GM21786 (cell line): ENCODE data around the gene TLE3.

Experiments used
- ATAC-seq: cut with Tn5 transposase; IDR thresholded peaks from one replicate; pipeline ENCODE4 v1.9.1; 2021; ENCODE audit not compliant: unreplicated experiment

Gene TLE3

DNA sequence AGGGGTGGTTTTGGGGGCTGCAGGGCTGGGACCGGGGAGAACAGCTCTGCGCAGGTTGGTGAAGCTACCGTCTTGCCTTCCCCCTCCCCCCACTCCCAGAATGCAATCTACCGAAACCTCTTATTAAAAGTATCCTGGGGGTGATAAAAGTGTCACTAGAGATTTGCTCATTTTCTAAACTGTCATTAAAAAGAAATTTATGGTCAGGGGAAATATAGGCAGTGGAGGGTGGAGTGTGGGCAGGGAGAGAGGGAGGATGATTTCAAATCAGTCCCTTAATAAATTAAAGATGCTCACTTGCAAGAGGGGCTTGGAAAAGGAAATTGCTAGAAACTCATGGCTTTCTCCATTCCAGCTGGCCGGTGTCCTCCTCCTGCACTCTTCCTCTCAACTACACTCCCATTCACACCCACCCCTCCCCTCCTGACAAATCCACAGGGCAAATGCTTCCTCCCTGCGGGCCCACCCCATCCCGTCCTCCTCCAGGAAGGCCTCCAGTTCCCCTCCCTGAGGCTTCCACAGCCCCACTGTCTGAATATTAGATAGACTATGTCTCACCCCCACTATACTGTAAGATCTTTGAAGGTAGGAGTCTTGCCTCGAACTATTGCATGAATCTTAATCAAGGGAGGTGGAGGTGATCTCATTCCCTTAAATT is 83.9 kb downstream of the TLE3 start:
- ATAC-seq, result no peak

DNA sequence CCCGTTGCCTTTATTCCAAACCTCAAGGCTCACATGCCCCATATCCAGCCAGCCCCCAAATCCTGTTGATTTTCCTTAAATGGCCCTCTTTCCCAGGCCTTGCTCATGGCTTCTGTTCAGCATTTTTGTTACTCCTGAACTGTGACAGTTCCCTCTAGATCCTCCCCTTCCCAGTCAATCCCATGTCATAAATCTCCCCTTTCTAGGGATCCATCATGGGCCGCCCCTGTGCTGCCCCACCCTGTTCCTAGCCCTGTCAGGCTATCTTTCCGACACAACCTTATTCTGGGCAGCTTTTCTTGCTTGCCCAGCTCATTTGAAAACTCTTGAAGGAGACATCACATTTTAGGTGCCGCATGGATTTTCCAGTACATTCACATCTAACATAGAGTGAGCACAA is 84.8 kb downstream of the TLE3 start:
- no peak for ATAC-seq

DNA sequence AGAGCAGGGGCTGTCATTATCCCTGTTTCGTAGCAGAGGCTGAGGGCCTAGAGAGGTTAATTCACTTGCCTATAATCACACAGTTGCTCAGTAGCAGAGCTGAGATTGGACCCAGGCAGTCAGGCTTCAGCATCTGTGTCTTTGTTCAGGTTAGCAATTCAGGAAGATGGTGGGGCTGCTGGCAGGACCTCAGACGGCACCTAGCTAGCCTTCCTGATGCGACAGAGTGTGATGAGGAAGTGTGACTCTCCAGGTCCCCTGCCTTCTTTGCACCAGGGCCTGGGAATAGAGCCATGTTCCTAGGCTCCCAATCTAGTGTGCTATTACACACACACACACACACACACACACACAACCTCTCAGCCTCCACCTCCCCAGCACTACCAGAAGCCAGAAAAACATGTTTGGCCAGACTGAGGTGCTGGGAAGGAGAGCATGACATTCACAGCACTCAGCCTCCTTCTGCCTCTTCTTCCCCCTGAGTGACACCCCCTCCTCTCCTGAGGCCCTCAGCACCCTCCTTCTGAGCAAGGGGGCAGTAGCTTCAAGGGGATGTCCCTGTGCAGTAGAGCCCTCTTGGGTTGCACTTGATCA is 88.9 kb downstream of the TLE3 start:
- no peak for ATAC-seq

DNA sequence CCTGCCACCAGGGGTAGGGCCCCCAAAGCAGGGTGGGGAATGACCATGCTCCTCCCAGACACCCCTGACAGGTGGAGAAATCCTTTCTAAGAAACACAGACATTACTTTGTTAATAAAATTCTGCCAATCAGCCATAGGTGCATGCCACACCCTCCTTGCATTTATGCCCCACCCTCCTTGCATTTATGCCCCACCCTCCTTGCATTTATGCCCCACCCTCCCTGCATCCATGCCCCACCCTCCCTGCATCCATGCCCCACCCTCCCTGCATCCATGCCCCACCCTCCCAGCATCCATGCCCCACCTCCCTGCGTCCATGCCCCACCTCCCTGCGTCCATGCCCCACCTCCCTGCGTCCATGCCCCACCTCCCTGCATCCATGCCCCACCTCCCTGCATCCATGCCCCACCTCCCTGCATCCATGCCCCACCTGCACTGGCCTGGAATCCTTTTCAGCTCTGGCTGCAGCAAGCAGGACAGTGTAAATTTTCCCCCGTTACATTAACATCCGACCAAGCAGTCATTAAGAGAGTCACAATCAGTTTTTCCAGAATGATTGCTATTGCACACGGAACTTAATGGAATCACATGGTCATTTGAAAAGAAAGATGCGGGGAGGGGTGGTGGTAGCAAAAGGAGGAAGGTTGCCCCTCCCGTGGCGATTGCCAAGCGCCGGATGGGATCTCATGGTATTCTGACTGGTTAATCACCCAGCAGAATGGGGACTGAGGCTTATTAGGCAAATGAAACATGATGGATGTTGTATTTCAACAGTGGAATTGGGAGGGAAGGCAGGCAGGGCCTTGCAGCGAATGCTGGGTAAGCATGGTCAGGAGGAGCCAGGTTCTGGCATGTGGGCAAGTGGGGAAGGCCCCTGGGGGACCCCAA is 91.2 kb downstream of the TLE3 start:
- ATAC-seq, result no peak

DNA sequence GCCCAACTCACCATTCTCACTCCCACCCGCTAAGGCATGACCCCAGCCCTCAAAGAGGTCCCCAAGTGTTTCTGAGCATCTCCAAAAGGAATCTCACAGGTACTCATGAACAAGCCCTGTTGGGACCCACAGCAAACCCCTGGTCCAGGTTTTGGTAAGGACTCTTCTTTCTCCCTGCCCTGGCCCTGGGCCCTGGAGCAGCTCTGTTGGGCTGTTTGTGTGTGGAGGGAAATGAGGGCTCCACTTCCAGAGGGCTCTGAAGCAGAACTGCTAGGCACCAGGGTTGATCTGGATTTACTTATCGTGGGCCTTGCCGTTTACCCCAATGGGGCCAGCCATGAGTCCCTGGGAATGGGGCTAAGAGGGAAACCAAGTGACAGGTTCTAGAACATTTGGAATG is 92.9 kb downstream of the TLE3 start:
- ATAC-seq, result no peak

DNA sequence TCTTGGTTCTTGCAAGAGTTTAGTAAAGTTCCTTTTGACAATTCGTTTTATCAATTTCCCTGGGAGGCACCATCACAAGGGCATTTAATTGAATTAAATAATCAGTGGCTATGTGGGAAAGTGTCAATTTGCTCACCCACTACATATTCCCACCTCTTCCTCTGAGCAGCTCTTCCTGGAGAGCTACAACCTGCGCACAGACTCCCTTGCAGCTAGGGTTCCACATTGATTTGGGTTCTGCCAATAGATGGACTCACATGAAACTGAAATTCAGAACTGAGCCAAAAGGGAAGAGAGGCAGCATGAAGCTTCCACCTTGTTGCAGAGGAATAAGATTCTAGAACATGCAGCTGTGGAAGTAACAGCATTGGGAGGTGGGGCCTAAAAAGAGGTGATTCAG is 94.8 kb downstream of the TLE3 start:
- no peak for ATAC-seq

DNA sequence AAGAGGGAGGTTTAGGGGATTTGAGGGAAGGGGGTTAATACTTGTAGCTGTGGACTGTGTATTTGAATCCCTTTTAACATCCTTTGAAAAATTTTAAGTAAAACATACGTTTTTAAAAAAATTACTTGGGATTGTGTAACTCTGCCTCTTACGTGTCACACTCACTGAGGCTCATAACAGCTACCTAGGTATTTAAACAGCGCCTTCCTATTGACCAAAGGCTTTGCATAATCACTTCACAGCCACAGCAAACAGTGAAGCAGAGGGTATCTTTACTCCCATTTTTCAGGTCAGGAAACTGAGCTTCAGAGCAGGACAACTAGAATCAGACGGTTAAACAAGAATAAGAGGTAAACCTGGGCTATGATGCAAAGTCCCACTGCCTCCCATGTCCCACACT is 95.9 kb downstream of the TLE3 start:
- no peak for ATAC-seq

DNA sequence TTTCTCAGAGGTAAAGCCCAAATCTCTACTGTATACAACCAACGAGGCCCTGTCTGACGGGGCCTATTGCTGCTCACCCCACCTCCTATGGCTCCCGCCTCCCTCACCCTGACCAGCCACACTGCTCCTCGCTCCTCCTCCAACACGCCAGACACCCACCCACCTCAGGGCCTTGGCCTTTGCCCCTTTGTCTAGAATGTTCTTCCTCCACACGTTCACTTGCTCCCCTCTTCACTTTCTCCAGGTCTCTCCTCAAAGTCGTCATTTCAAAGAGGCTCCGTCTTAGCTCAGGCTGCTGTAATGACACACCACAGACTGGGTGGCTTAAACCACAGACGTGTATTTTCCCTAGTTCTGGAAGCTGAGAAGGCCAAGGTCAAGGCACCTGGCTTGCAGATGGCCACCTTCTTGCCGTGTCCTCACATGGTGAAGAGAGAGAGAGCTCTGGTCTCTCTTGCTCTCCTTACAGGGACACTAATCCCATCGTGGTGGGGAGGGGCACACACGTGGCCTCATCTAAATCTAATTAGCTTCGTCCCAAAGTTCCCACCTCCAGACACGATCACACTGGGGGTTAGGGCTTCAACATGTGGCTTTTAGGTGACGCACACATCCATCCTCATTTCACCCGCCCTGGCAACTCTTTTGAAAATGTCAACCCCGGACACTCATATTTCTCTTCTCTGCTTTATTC is 98.2 kb downstream of the TLE3 start:
- ATAC-seq, result no peak

DNA sequence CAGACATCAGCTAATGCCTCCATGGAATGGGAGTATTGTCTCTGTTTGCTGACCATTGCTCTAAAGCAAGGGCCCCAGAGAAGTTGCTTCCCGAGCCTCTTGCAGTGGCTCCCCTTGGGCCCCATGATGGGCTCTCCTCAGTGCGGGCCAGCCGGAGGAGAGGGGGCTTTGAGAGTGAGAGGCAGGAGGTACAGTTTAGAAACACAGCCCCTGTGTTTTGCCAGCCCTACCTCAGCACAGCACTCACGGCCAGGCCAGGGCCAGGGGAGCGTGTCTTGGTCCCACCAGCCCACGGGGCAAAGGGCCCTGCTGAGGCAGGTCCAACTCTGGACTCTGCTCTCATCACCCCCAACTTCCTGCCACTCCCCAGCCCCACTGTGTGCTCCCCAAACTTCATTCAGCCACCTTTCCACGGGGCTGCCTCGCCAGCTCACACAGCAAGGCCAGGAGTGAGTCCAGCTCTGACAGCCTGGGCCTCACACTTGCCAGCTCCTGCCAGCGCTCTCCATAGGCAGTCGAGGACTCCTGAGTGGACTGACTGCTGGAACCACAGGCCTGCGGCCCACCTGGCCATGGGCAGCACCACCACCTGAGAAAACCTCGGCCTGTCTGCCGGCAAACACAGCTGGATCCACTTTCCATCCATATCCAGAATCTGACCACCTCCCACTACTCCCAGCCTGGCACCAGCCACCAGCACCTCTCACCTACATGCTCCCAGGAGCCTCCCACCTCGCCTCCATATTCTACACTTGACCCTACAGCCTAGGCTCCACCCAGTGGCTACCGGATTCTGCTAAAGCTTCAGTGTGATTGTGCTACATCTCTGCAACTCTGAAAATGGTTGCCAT is 99.0 kb downstream of the TLE3 start:
- ATAC-seq, result no peak

DNA sequence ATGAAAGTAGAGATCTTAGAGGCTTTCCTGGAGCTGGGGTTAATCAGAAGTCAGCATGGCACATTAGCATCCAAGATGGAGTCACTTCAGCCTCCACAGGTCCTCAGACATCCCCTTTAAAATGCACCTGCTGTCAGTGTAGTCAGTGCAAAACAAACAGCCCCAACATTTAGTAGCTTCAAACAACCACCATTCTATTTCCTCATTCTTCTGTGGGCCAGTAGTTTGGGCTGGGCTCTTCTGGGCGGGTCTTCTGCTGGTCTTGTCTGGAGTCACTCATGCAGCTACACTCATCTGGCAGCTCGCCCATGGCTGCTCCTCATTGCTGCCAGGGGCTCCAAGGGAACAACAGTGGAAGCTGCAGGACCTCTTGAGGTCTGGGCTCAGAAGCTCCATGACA is 99.9 kb downstream of the TLE3 start:
- ATAC-seq, result no peak
